BJ (cell line): ENCODE results near the gene ADD2. TPM values are rescaled to one million over a fixed set of nuclear protein-coding genes. Genes with fewer than 3 reads are reported as not detected.
"Not testable (repeated sequence)": the region's sequence is repeated elsewhere in the genome, so short reads cannot be mapped to it uniquely, and the experiment has no call there.

Source experiments
- CTCF ChIA-PET: fragments of 350-600 bp; formaldehyde crosslinking; extraction: SDS; loops from one replicate; lab custom pipeline; 2021; ENCODE audit warnings: antibody characterized with exemption, inconsistent platforms; lab: Yijun Ruan, JAX
- POLR2A ChIA-PET: fragments of 300-600 bp; sonication (Branson Sonifier 250); formaldehyde crosslinking; extraction: SDS; loops from one replicate; lab custom pipeline; 2021; ENCODE audit warnings: antibody characterized with exemption; lab: Charles Lee
- DNase-seq: peaks from one replicate; pipeline ENCODE4 v3.0.0-alpha.2; 2011; ENCODE audit warnings: low read depth
- H3K27me3 ChIP-seq: 2 replicates; pipeline ENCODE4 v1.6.0; 2011; ENCODE audit warnings: low read length; ENCODE audit not compliant: control insufficient read depth, insufficient read depth
- H3K36me3 ChIP-seq: 2 replicates; pipeline ENCODE4 v1.5.1; 2011; ENCODE audit warnings: low read length; ENCODE audit not compliant: control insufficient read depth, insufficient read depth
- H3K4me3 ChIP-seq: 2 replicates; pipeline ENCODE4 v1.5.1; 2011; ENCODE audit warnings: low read depth, mild to moderate bottlenecking, control low read depth, low read length
- polyA plus RNA-seq: library from polyadenylated mRNA; depleted of rRNA; stranded (reverse); fragments of >200 nt; gene quantifications from 2 replicates; pipeline ENCODE4 v1.2.3, GENCODE V29; 2011
- TF ChIP-seq, protein P1 (sequence below): IDR thresholded peaks from 2 replicates; pipeline ENCODE4 v1.5.1; 2011; ENCODE audit warnings: low read depth, mild to moderate bottlenecking, control low read depth, inconsistent platforms, low read length, moderate library complexity; ENCODE audit not compliant: insufficient read depth

The ADD2 gene
- polyA plus RNA-seq, 1 experiment, result not detected

- TF ChIP-seq, protein P1, sequence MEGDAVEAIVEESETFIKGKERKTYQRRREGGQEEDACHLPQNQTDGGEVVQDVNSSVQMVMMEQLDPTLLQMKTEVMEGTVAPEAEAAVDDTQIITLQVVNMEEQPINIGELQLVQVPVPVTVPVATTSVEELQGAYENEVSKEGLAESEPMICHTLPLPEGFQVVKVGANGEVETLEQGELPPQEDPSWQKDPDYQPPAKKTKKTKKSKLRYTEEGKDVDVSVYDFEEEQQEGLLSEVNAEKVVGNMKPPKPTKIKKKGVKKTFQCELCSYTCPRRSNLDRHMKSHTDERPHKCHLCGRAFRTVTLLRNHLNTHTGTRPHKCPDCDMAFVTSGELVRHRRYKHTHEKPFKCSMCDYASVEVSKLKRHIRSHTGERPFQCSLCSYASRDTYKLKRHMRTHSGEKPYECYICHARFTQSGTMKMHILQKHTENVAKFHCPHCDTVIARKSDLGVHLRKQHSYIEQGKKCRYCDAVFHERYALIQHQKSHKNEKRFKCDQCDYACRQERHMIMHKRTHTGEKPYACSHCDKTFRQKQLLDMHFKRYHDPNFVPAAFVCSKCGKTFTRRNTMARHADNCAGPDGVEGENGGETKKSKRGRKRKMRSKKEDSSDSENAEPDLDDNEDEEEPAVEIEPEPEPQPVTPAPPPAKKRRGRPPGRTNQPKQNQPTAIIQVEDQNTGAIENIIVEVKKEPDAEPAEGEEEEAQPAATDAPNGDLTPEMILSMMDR, result no peak
- H3K36me3 ChIP-seq, result no peaks in the 10 kb centered on the region
- POLR2A ChIA-PET, result no interaction called here
- CTCF ChIA-PET, result interaction anchor here (1.1 to 1.4 kb wide), 2 partner anchors 9 to 72 kb away, joined by 3 to 4 read pairs; partner anchors contain the start of gene FIGLA
- H3K27me3 ChIP-seq, result peaks cover 2% of the 10 kb centered on the region; the same call in 1 of the 2 replicates
- DNase-seq, result no peak
- H3K4me3 ChIP-seq, result no peak overlapping the region
Observed at GRCh38 chr2:70799706-70800105, 31.7 kb upstream of the ADD2 start.

GRCh38 chr2:70797996-70798395 is 30.0 kb upstream of the ADD2 start:
- H3K27me3 ChIP-seq, H3K36me3 ChIP-seq, H3K4me3 ChIP-seq, POLR2A ChIA-PET, CTCF ChIA-PET, DNase-seq: not testable (repeated sequence)

DNA sequence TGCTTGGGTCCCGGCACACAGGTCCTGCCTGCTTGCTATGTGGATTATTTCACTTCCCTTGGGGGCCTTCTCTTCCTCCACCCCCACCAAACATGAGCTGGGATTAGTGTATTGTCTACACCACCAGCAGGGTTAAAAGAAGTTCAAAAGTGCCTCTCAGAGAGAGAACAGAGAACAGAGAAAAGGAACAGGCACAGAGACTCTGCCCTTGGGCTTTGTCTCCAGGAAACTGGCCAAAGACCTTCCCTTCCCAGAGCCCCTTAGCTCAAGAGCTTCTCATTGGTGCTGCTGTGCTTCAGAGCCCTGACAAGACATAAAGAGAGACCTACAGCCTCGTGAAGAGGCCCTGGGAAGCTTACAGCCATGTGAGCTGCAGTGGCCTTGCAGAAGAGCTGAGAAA is 29.5 kb upstream of the ADD2 start:
- H3K4me3 ChIP-seq, result no peak overlapping the region
- POLR2A ChIA-PET, result no interaction called here
- peaks cover 4% of the 10 kb centered on the region for H3K27me3 ChIP-seq
- no peaks in the 10 kb centered on the region for H3K36me3 ChIP-seq
- DNase-seq, result no peak
- CTCF ChIA-PET, result no interaction called here
- TF ChIP-seq, protein P1, result no peak

DNA sequence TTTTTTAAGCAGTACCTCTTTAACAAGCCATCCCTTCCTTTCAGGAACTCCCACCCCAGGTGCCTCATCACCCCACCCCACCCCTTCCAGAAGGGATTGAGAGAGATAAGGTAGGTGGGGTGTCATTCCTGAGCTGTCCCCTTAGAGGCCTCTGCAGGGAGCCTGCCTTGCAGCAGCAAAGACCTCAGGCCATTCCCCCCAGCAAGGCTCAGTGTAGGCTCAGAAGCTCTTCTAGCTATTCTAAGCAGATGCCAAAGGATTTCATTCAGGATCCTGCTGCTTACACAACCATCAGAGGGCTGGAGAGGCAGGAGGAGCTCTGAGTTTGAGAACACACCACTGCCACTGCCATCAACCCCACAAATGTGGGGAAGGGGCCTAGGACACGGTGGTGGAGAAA is 28.3 kb upstream of the ADD2 start:
- POLR2A ChIA-PET, result no interaction called here
- TF ChIP-seq, protein P1, result no peak
- no peaks in the 10 kb centered on the region for H3K36me3 ChIP-seq
- H3K4me3 ChIP-seq, result no peak overlapping the region
- CTCF ChIA-PET, result interaction anchor here (0.6 to 1.6 kb wide), 3 partner anchors 11 to 26 kb away, joined by 3 read pairs; no protein-coding TSS in a partner anchor
- H3K27me3 ChIP-seq, result peaks cover 8% of the 10 kb centered on the region
- no peak for DNase-seq

GRCh38 chr2:70795164-70795995 is 27.4 kb upstream of the ADD2 start:
- TF ChIP-seq, protein P1, result no peak
- H3K4me3 ChIP-seq, result no peak overlapping the region
- no peak for DNase-seq
- ChIA-PET POLR2A (no interaction called here), CTCF (interaction anchor here (1.6 kb wide), 1 partner anchor 25 kb away, joined by 3 read pairs; no protein-coding TSS in a partner anchor)
- no peaks in the 10 kb centered on the region for H3K36me3 ChIP-seq
- H3K27me3 ChIP-seq, result peaks cover 12% of the 10 kb centered on the region
